SU-DHL-6 (cell line): ENCODE data around the gene KRABD2.
A peak's percentile ranks its signal among the peaks of the same experiment; 100 is the strongest.

Experiments used
- H2AFZ ChIP-seq: fragments of 200-600 bp; sonication (generic); 2 replicates; pipeline ENCODE4 v1.6.1; 2014; ENCODE audit warnings: low read depth, mild to moderate bottlenecking, moderate library complexity, mixed read lengths, antibody characterized with exemption, low read length; ENCODE audit not compliant: severe bottlenecking
- H3F3A ChIP-seq: fragments of 200-600 bp; shearing (Covaris generic); 2 replicates; pipeline ENCODE4 v1.6.0; 2016; ENCODE audit warnings: antibody characterized with exemption, mild to moderate bottlenecking; ENCODE audit not compliant: insufficient read depth
- H3K27ac ChIP-seq: fragments of 200-600 bp; sonication (generic); 2 replicates; pipeline ENCODE4 v1.5.1; 2016; ENCODE audit warnings: low read depth, mild to moderate bottlenecking, low read length, moderate library complexity, mixed read lengths
- H3K27me3 ChIP-seq: fragments of 200-600 bp; sonication (generic), shearing (Covaris generic); 2 replicates; pipeline ENCODE4 v1.6.0; 2014; ENCODE audit warnings: mild to moderate bottlenecking, low read length
- H3K36me3 ChIP-seq: fragments of 200-600 bp; sonication (generic); 2 replicates; pipeline ENCODE4 v1.6.1; 2014; ENCODE audit warnings: mild to moderate bottlenecking, low read length, mixed read lengths
- H3K4me2 ChIP-seq: fragments of 300-600, 200-600 bp; shearing (Covaris generic), sonication (generic); 2 replicates; pipeline ENCODE4 v1.6.0; 2014; ENCODE audit warnings: low read length, low read depth, mild to moderate bottlenecking; ENCODE audit not compliant: poor library complexity, severe bottlenecking
- H3K4me3 ChIP-seq: fragments of 200-600 bp; sonication (generic); 2 replicates; pipeline ENCODE4 v1.5.1; 2014; ENCODE audit warnings: antibody characterized with exemption, low read length, mild to moderate bottlenecking, mixed read lengths; ENCODE audit not compliant: insufficient read depth, poor library complexity, severe bottlenecking
- H3K79me2 ChIP-seq: fragments of 200-600 bp; sonication (generic); 2 replicates; pipeline ENCODE4 v1.6.1; 2014; ENCODE audit warnings: mild to moderate bottlenecking, low read length, moderate library complexity; ENCODE audit not compliant: insufficient read depth
- H3K9ac ChIP-seq: fragments of 200-600 bp; sonication (generic); 2 replicates; pipeline ENCODE4 v1.7.0; 2014; ENCODE audit warnings: mild to moderate bottlenecking, low read length
- H3K9me2 ChIP-seq: fragments of 200-600 bp; sonication (generic); replicated peaks from 2 replicates; pipeline ENCODE4 v1.6.1; 2014; ENCODE audit warnings: low read length; ENCODE audit not compliant: insufficient read depth
- H3K9me3 ChIP-seq: fragments of 200-600 bp; sonication (generic); 2 replicates; pipeline ENCODE4 v1.6.1; 2014; ENCODE audit warnings: low read length, mixed read lengths; ENCODE audit not compliant: insufficient read depth
- H4K20me1 ChIP-seq: fragments of 200-600 bp; sonication (generic); 2 replicates; pipeline ENCODE4 v1.6.1; 2014; ENCODE audit warnings: low read depth, mild to moderate bottlenecking, antibody characterized with exemption, low read length, moderate library complexity, mixed read lengths
- CTCF ChIP-seq: fragments of 200-600 bp; sonication (generic); IDR thresholded peaks from one replicate; pipeline ENCODE4 v1.5.1; 2017; ENCODE audit warnings: antibody characterized with exemption, mild to moderate bottlenecking, low read length, moderate library complexity; ENCODE audit not compliant: insufficient read depth, poor library complexity, severe bottlenecking
- EZH2phosphoT487 ChIP-seq: fragments of 200-600 bp; sonication (generic), shearing (Covaris generic); conservative IDR thresholded peaks from 2 replicates; pipeline ENCODE4 v1.6.1; 2018; ENCODE audit warnings: mild to moderate bottlenecking, antibody characterized with exemption, low read length, moderate library complexity, mixed read lengths

Gene KRABD2

DNA sequence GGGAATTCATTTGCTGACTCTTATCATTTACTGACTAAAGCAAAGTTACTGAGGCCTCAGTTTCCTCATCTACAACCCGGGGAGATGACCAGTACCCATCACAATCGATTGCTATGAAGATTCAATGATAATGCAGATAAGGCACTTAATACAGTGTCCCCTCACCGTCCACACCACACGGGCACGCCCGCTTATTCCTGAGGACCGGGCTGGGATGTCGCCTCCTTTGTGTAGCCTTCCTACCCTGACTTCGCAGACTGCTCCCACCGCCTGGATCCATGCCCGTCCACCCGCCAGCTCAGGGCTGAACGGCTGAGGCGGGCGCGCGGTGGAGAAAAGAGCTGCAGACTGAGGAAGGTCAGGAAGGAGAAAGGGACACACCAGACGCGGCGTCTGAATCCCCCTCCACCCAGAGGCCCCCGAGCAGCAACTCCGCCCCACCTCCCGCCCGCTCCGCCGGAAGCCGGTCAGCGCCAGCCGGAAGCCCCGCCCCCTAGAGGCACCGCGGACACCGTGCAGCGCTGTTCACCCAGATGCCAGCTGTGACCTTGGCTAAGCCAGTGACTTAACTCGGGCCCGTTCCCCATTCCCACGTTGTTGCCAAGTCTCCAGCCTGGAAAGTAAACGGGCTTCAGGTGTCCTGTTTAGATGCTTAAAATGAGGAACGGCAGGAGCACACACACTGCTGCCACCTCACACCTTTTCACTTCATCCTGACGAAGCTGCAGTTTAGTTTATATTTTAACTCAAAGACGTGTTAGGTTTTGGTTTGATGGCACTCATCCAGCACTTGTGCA, at the start of gene KRABD2:
Gene KRABD2, minus strand, starts transcription at position 434 of the 797 bp plus-strand sequence.
- no peak within 1 kb of the TSS for H2AFZ ChIP-seq
- TF ChIP-seq CTCF: peak; percentile 34
- no peak for TF ChIP-seq EZH2phosphoT487
- peak within 1 kb of the TSS; percentile 51 for H3K27ac ChIP-seq
- H3K9me2 ChIP-seq: no peaks in the 10 kb centered on the region
- peaks cover 18% of the 10 kb centered on the region for H4K20me1 ChIP-seq
- H3K4me3 ChIP-seq: peak within 1 kb of the TSS; percentile 45
- H3K9ac ChIP-seq: peak within 1 kb of the TSS; percentile 62
- peak within 1 kb of the TSS; percentile 56 for H3K4me2 ChIP-seq
- H3K27me3 ChIP-seq: no peaks in the 10 kb centered on the region
- H3K36me3 ChIP-seq: peaks cover 35% of the 10 kb centered on the region
- H3F3A ChIP-seq: peaks cover 49% of the 10 kb centered on the region
- no peaks in the 10 kb centered on the region for H3K9me3 ChIP-seq
- peaks cover 18% of the 10 kb centered on the region for H3K79me2 ChIP-seq

- H4K20me1 ChIP-seq: no peaks in the 10 kb centered on the region
- H3K9me2 ChIP-seq: no peaks in the 10 kb centered on the region
- no peaks in the 10 kb centered on the region for H3K27me3 ChIP-seq
- H3K4me3 ChIP-seq: no peak overlapping the region
- H3F3A ChIP-seq: no peaks in the 10 kb centered on the region
- no peak overlapping the region for H2AFZ ChIP-seq
- H3K4me2 ChIP-seq: no peak overlapping the region
- no peaks in the 10 kb centered on the region for H3K9me3 ChIP-seq
- no peak overlapping the region for H3K27ac ChIP-seq
- H3K79me2 ChIP-seq: no peaks in the 10 kb centered on the region
- TF ChIP-seq EZH2phosphoT487: no peak
- no peak for TF ChIP-seq CTCF
- H3K9ac ChIP-seq: no peak overlapping the region
- H3K36me3 ChIP-seq: no peaks in the 10 kb centered on the region
These were observed 45.1 kb upstream of the KRABD2 start for GRCh38 chr17:8421571-8421970.

DNA sequence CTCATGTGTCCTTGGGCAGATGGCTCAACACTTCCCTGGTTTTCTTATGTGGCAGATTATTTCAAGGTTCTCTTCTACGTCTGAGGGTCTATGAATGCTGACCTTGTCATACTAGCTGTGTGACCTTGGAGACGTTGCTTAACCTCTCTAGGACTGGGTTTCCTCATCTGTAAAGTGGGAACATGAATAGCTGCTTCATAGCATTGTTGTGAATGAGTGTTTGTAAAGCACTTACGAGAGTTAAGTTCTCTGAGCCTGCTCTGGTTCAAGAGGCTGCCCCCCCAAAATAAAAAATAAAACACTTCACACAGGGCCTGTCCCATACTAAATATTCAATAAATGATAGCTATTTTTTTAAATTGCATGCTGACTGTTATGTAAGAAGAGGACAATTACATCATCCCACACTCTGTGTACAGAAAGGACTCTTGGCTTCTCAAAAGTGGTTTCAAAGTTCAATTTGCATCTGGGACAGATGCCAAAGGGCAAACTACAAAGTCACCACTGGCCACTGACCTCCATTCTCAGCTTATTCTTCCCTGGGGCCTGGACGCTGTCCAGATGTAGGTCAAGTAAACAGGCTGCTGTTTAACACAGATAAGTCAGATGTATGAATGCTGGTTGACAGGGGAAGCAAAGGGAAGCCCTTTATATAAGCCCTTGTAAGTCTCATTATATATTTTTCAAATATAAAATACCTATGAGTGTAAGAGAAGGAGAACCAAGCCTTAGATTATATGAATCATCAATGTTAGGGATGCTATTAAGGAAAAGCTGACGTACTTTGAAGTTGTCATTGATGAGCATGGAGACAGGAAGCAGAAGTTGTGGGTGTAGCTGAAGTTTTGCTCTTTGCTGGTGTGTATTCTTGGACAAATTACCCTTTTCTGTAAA, 43.8 kb upstream of the KRABD2 start:
- Histone ChIP-seq H3K4me2 (no peak overlapping the region), H3K79me2 (no peaks in the 10 kb centered on the region)
- TF ChIP-seq CTCF (no peak), EZH2phosphoT487 (no peak)

More for the DNA sequence above, 43.8 kb upstream of the KRABD2 start:
- H3K9ac ChIP-seq: no peak overlapping the region
- no peaks in the 10 kb centered on the region for H3K36me3 ChIP-seq
- no peaks in the 10 kb centered on the region for H3F3A ChIP-seq
- no peak overlapping the region for H2AFZ ChIP-seq
- H3K4me3 ChIP-seq: no peak overlapping the region
- H3K9me2 ChIP-seq: no peaks in the 10 kb centered on the region
- no peak overlapping the region for H3K27ac ChIP-seq
- H3K27me3 ChIP-seq: no peaks in the 10 kb centered on the region
- H4K20me1 ChIP-seq: no peaks in the 10 kb centered on the region
- H3K9me3 ChIP-seq: no peaks in the 10 kb centered on the region
